Motor neuron (in vitro differentiated cells): ENCODE data around the gene PROM2. TPM values are rescaled to one million over a fixed set of nuclear protein-coding genes. Genes with fewer than 3 reads are reported as not detected.

Experiments used
- ATAC-seq, 8 experiments: fragments of 200-7000 bp; cut with Tn5 transposase; replicated peaks in 6 of 8; 2 replicates each; pipeline ENCODE4 v1.8.0; 2021; ENCODE audit warnings: mild to moderate bottlenecking in 8 of 8, moderate library complexity in 8 of 8
- H3K27ac ChIP-seq, 2 donors: fragments of 250-450 bp; sonication (Bioruptor Pico); 2 replicates each; pipeline ENCODE4 v1.9.0; 2021; ENCODE audit warnings: antibody characterized with exemption in 2 of 2, mild to moderate bottlenecking in 2 of 2, moderate library complexity in 1 of 2
- H3K4me1 ChIP-seq, 2 donors: fragments of 250-450 bp; sonication (Bioruptor Pico); replicated peaks in 1 of 2; 2 replicates each; pipeline ENCODE4 v1.6.1; 2021; ENCODE audit warnings: antibody characterized with exemption in 2 of 2, mild to moderate bottlenecking in 2 of 2, moderate library complexity in 1 of 2
- H3K4me3 ChIP-seq, 5 donors: fragments of 250-450 bp; sonication (Bioruptor Pico); 2 replicates each; pipeline ENCODE4 v1.9.0; 2021; ENCODE audit warnings: antibody characterized with exemption in 5 of 5, mild to moderate bottlenecking in 5 of 5, moderate library complexity in 4 of 5
- WGBS, 10 experiments: fragments of 450-650 bp; shearing (Covaris generic); methylation state at CpG; one replicate each; pipeline ENCODE4 v1.0.0; 2022; 5-methylcytosine and 5-hydroxymethylcytosine counted together
- in situ Hi-C, 9 experiments: fragments of 400-800 bp; cut with MboI; loops; one replicate each; pipeline ENCODE4 v1.15.0; 2021; ENCODE audit warnings: low sequenced_read_pairs in 9 of 9, low pct_unique_long_range_greater_than_20kb in 2 of 9; ENCODE audit not compliant: unreplicated experiment in 9 of 9
- total RNA-seq, 8 experiments: library from RNA; unstranded; fragments of 300-600 nt; gene quantifications; 2 replicates each; pipeline versions ENCODE4 v1.2.3 to v1.2.4, GENCODE V29; 2022

PROM2 gene
- total RNA-seq, 8 experiments from 2014 or later, result 0.58 to 4.6 (median 2.0) TPM

DNA sequence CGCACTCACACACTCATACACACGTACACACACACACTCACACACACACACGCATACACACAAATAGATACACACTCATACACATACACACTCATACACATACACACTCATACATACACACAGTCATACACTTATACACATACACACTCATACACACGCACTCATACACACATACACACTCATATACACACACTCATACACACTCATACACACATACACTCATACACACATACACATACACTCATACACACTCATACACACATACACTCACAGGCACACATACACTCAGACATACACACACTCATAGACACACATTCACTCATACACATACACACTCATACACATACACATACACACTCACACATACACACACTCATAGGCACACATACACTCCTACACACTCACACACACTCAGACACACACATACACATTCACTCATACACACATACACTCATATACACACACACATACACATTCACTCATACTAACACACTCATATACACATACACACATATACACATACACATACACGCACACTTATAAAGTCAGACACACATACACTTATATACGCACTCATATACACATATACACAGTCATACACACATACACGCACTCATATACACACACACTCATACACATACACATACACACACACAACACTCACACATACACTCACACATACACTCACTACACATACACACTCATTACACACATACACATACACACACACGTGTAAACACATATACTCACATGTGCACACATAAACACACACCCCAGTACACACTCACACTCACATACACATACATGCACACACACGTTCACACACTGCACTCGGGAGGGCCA, 51.6 kb downstream of the PROM2 start:
- Histone ChIP-seq H3K4me3 (no peak overlapping the region), H3K4me1 (peaks cover 9 to 11% of the 10 kb centered on the region in 2 donors), H3K27ac (no peak overlapping the region)
- ATAC-seq, result no peak
- WGBS, 10 experiments, result 73 to 100% (median 92%) methylated on average over 2 to 6 of the region's 10 CpGs; no CpG with 5 or more reads in 2 of the 10 experiments
- in situ Hi-C loops, result no loop called here

DNA sequence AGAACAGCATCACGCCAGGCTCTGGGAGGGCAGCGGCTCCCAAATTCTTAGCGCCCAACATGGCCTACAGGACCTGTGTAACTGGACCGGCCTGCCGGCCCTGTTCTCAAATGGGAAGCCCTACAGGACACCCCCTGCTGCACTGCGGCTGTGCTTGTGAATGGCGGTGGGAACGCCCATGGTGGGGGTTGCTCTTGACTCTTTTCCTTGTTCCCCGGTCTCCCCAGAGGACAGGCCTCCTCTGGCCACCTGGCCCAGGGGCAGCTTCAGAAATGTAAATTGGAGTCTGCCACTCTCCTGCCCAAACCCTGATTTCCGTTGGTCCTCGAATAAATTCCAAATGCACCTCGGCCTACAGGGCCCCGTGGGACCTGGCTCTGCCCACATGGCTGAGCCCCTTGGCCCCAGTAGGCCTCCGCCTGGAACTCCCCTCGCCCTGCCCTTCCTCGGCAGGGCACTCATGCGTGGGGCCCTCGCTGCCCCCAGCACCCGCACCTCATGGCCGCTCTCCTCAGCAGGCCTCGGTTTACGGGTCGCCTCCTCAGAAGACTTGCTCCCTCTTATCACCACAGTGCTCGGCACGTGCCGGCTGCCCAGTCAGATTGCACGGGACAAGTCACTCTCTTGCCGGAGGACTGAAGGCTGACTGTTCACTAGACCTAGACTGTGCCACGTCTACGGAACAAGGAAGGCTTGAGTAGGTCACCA, 52.3 kb downstream of the PROM2 start:
- Histone ChIP-seq H3K4me3 (no peak overlapping the region), H3K4me1 (peaks cover 10 to 17% of the 10 kb centered on the region in 2 donors), H3K27ac (no peak overlapping the region)
- 0 to 100% (median 91%) methylated on average over 1 to 6 of the region's 30 CpGs; no CpG with 5 or more reads in 6 of the 10 experiments for WGBS, 10 experiments
- in situ Hi-C loops, result no loop called here
- ATAC-seq, result no peak

DNA sequence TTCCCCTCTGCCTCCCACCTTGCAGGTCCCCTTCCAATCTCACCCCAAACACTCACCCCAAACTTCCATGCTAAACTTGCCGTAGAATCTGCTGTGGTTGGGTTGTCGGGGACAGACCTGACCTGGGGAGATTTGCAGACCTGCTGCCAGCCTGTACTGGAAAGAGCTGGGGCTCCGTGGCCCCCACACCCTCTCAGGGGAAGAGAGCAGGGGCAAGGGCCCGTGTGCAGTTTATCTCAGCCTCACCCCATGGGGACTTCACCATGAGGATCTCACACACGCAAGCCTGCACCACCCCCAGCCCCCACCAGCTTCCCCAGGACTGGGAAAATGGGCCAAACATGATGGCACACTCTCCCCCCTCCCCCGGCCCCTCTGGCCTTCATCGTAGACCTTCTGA, 53.6 kb downstream of the PROM2 start:
- H3K4me3 ChIP-seq, result no peak overlapping the region
- WGBS, 10 experiments, result 67 to 89% methylated on average over 1 to 3 of the region's 7 CpGs; no CpG with 5 or more reads in 8 of the 10 experiments
- in situ Hi-C loops, result no loop called here
- peaks cover 10 to 17% of the 10 kb centered on the region in 2 donors for H3K4me1 ChIP-seq
- no peak for ATAC-seq
- H3K27ac ChIP-seq, result no peak overlapping the region

DNA sequence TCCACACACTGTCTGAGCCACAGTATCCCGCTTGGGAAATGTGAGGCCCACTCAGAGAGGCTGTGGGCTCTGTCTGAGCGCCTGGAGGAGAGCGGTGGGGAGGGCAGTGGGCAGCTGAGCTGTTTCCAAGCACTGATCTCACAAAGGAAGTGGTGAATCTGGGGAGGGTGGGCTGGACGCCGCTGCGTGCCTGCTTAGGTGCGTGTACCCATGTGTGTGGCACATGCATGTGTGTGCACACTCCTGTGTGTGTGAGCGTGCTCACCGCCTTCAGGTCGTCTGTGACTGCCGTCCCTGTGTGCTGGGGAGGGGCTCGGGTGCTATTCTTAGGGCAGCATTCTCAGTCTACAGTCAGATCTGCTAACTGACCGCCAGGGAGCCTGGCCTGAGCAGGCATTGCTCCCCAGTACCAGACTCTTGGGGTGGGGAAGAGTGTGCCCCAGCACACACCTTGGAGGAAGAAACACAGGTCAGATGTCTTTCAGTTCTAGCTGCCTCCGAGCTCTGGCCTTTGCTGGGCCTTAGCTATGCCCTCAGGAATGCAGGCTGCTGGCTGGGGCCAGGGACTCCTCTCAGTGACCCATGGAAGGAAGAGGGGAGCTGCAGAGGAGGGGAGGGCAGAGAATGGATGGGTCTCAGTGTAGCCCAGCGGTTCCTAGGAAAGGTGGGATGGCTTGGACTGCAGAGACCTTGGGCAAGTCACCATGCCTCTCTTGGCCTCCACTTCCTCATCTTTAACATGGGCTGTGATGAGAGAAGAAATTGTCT, 54.3 kb downstream of the PROM2 start:
- Histone ChIP-seq H3K4me1 (peaks cover 10 to 17% of the 10 kb centered on the region in 2 donors), H3K27ac (no peak overlapping the region), H3K4me3 (no peak overlapping the region)
- 37 to 82% (median 60%) methylated on average over 1 to 3 of the region's 15 CpGs; no CpG with 5 or more reads in 5 of the 10 experiments for WGBS, 10 experiments
- ATAC-seq, result peak in 5 of 8 experiments; percentile 36 to 83 (median 42)
- in situ Hi-C loops, result no loop called here

DNA sequence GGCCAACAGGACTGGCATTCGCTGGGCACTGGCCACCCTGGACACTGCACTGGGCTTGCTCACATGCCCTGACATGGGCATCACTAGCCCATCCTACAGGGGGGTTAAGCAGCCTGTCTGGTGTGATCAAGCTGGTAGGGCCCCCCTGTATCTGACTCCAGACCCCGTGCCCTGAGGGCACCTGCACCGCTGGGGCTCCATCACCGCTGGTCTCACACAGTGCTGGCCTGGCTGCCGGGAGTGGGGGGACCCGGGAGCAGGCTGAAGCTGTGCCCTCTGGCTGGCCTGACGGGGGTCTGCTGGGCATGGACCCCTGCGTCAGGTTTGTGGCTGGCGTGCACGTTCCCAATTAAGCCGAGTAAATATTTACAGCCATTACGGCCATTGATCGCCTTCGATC, 55.2 kb downstream of the PROM2 start:
- in situ Hi-C loops, result no loop called here
- 86 to 100% (median 100%) methylated on average over 1 to 5 of the region's 14 CpGs; no CpG with 5 or more reads in 7 of the 10 experiments for WGBS, 10 experiments

DNA sequence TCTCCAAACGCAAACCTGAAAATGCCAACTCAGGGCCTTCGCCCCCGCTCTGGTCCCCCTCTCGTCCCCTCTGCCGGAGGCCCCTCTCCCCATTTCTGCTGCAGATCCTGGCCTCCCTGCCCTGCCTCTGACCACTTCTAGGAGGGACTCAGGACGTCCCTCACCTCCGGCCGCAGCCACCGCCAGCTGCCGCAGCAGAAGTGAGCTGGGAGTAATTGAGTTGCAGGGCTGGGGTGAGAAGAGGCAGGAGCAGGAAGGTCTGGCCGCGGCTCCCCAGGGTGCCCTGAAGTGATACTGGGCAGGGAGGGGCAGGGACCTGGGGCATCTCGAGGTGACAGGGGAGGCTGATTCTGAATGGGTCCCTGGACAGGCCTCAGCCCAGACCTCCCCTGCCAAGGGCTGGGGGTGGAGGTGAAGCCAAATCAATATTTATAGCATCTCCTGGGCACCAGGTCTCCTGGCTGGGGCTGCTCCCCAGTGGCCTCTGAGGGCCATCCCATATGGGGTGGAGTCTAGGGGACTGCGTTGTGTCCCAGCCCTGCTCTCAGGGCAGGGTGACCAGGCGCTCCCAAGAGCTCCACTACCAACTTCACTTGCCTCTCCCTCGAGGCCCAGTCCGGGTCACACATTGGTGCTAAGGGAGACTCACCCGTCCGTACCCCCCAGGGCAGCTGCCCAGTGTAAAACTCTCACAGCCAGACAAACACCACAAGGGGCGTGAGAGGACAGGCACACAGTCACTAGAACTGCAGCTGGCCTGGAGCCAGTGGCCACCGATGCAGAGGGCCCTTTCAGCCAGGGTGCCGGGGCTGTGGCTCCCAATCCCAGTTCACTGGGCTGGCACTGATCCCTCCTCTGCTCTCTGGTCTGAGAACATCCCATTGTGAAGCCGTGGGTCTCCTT, 55.9 kb downstream of the PROM2 start:
- in situ Hi-C loops, result no loop called here
- 0 to 100% (median 82%) methylated on average over 1 to 4 of the region's 23 CpGs; no CpG with 5 or more reads in 6 of the 10 experiments for WGBS, 10 experiments
- no peak overlapping the region for H3K4me3 ChIP-seq
- H3K27ac ChIP-seq, result no peak overlapping the region
- H3K4me1 ChIP-seq, result peaks cover 10 to 17% of the 10 kb centered on the region in 2 donors
- ATAC-seq, result peak in 7 of 8 experiments; percentile 12 to 43 (median 31)

More for the DNA sequence above, 55.2 kb downstream of the PROM2 start:
- ATAC-seq, result no peak
- Histone ChIP-seq H3K4me1 (peaks cover 10 to 17% of the 10 kb centered on the region in 2 donors), H3K4me3 (no peak overlapping the region), H3K27ac (no peak overlapping the region)

DNA sequence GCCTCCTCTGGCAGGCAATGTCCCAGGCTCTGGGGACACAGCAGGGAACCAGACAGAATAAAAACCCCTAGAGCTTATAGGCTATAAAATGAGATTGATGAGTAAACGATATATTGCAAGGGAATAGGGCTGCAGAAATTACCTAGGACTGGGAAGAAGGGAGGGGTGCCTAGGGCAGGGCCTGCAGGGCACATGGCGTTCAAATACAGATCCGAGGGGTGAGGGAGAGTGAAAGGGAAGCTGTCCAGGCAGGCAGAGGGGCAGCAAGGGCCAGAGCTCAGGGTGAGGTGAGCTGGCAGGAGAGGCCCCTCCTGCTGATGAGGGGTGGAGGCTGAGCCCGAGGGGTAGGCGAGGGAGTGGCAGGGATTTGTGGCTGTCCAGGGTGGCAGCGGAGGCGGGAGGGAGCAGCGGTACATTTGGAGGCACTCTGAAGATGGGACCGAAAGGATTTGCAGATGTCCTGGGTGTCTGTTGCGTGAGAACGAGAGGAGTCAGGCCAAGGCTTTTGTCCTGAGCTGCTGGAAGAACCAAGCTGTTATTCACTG, 56.6 kb downstream of the PROM2 start:
- no peak overlapping the region for H3K27ac ChIP-seq
- H3K4me1 ChIP-seq, result peaks cover 10 to 17% of the 10 kb centered on the region in 2 donors
- peak in 5 of 8 experiments; percentile 34 to 82 (median 62) for ATAC-seq
- H3K4me3 ChIP-seq, result no peak overlapping the region
- in situ Hi-C loops, result no loop called here
- WGBS, 10 experiments, result 0 to 73% (median 63%) methylated on average over 1 to 5 of the region's 11 CpGs; no CpG with 5 or more reads in 1 of the 10 experiments

DNA sequence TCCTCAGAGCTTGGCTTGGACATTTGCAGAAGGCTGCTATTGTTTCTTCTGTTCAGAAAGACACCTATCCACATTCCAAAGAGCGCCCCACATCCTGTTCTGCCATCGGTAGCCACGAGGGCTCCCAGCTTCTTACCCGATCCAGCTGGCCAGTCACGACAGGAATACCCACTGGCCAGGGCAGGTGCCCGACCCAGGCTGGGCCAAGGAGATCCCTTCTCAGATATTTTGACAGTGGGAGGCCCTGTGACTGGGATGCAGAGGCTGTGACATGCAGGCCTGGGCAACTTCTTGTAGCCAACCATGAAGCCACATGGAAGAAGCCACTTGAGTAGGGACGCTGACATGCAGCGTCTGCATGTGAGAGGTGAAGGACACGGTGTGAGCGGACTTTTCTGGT, 57.4 kb downstream of the PROM2 start:
- H3K27ac ChIP-seq, result no peak overlapping the region
- in situ Hi-C loops, result no loop called here
- 79 to 100% (median 94%) methylated on average over 2 to 4 of the region's 10 CpGs; no CpG with 5 or more reads in 4 of the 10 experiments for WGBS, 10 experiments

DNA sequence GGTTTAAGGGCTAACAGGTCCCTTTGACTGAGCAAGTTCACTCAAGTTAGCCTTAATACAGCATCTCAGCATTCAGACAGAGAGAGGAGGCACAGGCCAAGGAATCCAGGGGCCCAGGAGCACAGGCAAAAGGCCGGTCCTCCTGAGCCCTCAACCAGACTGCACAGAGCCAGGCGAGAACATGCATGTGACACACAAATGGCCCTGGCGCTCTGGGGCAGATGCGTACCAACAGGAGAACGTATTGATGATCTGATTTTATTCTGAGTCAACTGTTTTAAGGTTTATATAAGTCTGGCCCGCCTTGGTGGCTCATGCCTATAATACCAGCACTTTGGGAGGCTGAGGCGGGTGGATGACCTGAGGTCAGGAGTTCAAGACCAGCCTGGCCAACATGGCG, 57.8 kb downstream of the PROM2 start:
- H3K4me3 ChIP-seq, result no peak overlapping the region
- in situ Hi-C loops, result no loop called here
- WGBS, 10 experiments, result 80 to 100% (median 93%) methylated on average over 1 to 7 of the region's 8 CpGs; no CpG with 5 or more reads in 1 of the 10 experiments
- no peak overlapping the region for H3K27ac ChIP-seq
- peaks cover 10 to 17% of the 10 kb centered on the region in 2 donors for H3K4me1 ChIP-seq
- no peak for ATAC-seq

More for the DNA sequence above, 57.4 kb downstream of the PROM2 start:
- no peak overlapping the region for H3K4me3 ChIP-seq
- peaks cover 10 to 17% of the 10 kb centered on the region in 2 donors for H3K4me1 ChIP-seq
- ATAC-seq, result no peak

DNA sequence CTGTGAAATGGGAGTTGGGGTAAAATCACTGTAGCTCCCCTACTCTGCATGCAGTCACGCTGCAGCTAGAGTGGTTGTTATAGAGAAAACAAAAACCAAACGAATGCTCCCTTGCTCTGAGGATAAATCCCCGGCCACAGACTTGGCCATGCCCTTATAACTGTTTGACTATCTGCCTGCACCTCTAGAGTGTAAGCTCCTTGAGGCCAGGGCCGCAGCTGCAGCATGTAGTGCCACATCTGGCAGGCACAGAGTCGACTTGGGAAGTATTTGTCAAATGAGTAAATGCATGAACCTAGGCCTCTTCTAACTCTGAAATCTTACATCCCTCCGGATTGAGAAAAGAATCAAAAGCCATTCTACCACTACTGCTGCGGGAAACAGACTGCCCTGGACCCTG, 58.8 kb downstream of the PROM2 start:
- in situ Hi-C loops, result no loop called here
- H3K4me1 ChIP-seq, result peaks cover 10 to 17% of the 10 kb centered on the region in 2 donors
- WGBS, 10 experiments, result 60 to 90% (median 76%) methylated on average over 1 to 4 of the region's 7 CpGs; no CpG with 5 or more reads in 1 of the 10 experiments
- no peak for ATAC-seq
- H3K27ac ChIP-seq, result no peak overlapping the region
- H3K4me3 ChIP-seq, result no peak overlapping the region

DNA sequence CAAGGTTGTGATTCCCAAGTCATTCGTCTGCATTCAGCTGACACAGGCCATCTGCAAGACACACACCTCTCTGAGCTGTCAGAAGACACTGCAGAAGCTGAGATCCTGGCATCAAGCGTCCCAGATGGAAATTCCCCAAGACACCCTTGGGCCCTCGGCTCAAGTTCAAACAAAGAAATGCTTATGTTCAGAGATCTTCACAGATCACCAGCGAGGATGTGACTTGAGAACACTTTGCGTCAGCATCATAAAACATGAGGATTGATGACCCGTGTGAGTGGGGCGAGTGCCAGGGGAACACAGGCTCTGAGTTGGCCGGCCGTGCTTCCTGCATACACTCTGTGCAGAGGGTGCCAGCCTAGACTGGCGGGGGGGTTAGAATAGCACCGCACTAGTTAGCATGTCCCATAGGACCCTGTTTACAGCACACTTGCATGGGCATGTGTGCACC, 59.7 kb downstream of the PROM2 start:
- Histone ChIP-seq H3K4me1 (peaks cover 7 to 17% of the 10 kb centered on the region in 2 donors), H3K4me3 (no peak overlapping the region), H3K27ac (no peak overlapping the region)
- WGBS, 10 experiments, result 4 to 82% (median 74%) methylated on average over 1 to 7 of the region's 11 CpGs; no CpG with 5 or more reads in 4 of the 10 experiments
- in situ Hi-C loops, result no loop called here
- ATAC-seq, result peak in 3 of 8 experiments; percentile 81 to 96 (median 92)
